Kidney glomerular epithelial cell (primary cell): ENCODE measurements around the gene DLX2.
A peak's percentile ranks its signal among the peaks of the same experiment; 100 is the strongest.

Experiments
- DNase-seq: peaks from one replicate; lab custom pipeline; 2025; lab: John Stamatoyannopoulos, UW

Gene DLX2

DNA sequence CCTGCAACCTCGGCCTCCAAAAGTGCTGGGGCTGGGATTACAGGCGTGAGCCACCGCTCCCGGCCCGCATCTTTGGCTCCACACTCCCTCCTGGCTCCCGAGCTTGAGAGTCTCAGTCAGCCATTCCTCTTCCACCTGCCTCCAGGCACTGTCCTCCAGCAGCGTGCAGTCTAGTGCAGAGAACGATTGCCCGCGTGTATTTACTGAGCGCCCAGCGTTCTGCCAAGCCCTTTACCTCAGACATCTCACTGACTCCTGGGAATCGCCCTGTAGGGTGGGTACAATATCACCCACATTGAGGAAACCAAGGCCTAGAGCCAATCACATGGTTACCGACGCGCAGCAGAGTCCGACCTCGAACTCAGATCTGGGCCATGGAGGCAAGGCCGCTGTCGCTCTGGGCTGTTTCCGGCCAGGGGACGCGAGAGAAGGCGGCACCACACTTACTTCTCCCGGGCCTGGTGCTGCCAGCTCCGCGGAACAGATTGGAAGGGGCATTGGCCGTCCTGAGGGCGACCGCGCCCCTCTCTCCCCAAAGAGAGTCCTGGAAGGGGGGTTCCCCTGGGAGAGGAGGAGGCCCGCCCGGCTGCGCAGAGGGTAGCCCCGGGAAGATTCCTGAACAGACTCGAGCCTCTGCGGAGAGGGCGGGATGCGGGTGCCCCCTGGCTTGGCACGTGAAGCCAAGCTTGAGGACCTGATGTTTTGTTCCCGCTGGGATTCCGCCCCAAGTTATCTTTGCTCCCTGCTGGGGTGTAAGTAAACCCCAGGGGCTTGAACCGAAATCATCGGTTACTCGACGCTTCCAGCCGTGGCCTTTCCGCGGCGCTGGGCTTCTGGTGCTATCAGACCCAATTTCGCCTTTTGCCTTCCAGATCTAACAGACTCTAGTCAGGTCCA, 5.2 kb upstream of the DLX2 start:
- DNase-seq: no peak

DNA sequence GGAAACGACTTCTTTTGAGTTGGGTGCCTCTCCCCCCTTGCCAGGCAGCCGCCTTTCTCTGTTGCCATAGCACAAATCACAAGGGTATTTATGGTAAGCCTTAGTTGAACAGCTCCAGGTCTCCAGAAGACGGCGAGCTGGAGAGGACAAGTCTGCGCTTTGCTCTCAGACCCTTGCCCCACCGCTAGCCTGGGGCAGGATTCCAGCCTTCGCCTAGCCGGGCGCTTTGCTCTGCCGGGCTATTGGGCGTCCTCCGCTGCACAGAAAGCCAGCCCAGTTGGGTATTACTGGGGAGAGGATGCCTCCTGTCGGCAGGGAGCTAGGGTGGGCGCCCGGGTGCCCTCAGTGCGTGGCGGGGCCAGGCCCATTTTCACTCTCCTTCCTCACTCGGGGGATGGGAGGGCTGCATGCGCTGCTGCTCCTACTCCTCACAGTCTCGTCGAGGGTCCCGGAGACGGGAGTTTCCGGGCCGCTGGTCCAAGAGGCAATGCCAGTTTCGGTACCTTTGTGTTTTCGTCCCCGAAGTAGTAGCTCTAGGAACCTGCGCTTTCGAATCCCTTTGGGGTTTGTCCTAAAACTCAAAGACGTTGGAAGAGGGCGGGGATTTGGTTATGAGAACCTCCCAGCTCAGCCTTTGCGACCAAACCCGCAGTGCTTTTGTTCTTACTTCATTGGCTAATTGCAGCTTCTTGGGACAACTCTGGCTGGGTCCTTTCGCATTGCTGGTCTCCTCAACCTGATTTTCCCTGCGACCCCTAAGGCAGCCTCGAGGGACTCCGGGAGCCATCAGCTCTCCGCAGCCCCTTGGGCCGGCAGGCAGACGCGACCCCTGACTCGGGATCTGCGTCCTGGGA, 3.6 kb upstream of the DLX2 start:
- DNase-seq: peak; percentile 45

DNA sequence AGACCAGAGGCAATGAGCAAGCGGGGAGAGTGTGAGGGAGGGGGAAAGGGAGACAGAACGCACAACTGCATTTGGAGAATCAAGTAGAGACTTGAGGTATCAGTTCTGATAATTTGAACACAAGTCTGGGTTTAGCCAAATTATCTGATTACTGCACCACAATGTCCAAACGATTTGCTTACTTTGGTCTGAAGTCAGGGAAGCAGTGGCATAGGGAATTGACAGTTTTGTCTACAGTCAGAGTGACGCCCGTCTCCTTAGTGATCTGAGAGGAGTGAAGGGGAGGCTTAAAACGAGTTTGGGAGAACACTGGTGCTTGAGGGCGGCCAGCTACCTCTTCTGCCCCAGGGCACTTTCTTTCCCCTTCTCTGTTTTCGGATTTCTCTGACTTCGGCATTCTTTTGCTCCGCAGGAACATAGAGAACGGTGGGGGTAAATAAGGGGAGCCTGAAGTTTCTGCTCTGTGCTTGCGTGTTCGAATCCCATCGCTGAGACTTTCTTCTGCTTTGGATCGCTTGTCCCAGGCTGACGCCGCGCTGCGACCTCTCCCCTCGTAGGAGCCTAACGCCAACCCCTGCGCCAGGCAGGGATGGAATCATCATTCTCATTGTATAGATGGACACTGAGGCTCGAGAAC, 2.9 kb upstream of the DLX2 start:
- DNase-seq: no peak

DNA sequence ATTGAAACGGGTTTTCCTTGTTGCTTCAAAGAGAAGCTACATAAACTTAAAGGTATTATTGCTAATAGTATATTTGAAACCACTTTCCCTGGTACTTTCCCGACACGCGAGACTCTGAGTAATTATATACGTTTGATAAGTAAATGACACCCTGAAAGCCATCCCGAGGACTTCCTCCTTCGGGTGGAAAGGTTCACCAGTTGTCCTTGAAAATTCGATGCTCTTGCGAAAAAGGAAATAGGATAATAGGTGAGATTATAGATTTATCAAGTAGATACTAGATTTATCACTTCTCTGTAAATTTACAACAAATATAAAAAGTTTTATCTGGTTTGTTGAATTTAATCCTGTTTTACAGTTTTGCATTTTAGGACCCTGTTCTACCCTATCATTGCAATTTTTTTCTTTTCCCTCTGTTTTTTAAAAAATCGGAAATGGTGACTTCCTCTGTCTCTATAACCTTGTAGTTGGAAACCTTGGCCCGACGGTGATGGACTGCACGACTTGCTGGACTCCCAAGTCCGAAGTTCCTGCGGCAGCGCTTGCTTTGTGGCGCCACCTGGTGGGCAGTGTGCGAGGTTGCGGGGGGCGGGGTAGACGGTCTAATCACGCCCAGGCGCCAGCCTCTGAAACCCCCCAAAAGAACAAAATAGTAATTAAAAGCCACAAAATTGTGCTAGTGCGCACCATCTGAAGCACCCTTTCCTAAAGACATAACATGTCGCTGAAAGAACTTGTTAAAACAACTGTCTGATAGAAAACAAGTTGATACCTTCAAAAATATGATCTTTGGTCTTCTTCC, 972 bp upstream of the DLX2 start:
- peak; percentile 81 for DNase-seq

DNA sequence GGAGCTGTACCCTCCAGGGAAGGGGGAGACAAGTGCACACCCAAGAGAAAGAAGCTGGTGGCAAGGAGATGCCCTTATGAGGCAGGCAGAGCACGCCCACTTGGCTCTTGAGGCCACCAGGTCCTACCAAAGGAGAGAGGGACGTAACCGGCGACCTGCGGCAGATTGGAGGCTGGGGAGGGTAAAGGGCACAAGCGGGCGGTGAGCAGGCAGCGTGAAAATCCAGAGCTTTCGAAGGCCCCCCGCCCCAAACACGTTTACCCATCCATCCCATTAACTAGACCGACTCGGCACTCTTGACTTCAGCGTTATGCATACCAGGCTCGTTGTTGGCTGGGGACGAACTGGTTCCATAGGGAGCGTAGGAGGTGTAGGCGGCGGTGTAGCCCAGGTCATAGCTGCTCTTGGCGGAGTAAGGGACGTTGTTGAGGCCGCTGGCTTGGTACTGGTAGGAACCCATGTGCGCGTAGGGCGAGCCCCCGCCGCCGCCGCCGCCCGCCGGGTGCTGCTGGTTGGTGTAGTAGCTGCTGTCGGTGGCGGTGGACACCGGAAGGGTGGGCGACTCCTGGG, 794 bp downstream of the DLX2 start:
- DNase-seq: no peak

DNA sequence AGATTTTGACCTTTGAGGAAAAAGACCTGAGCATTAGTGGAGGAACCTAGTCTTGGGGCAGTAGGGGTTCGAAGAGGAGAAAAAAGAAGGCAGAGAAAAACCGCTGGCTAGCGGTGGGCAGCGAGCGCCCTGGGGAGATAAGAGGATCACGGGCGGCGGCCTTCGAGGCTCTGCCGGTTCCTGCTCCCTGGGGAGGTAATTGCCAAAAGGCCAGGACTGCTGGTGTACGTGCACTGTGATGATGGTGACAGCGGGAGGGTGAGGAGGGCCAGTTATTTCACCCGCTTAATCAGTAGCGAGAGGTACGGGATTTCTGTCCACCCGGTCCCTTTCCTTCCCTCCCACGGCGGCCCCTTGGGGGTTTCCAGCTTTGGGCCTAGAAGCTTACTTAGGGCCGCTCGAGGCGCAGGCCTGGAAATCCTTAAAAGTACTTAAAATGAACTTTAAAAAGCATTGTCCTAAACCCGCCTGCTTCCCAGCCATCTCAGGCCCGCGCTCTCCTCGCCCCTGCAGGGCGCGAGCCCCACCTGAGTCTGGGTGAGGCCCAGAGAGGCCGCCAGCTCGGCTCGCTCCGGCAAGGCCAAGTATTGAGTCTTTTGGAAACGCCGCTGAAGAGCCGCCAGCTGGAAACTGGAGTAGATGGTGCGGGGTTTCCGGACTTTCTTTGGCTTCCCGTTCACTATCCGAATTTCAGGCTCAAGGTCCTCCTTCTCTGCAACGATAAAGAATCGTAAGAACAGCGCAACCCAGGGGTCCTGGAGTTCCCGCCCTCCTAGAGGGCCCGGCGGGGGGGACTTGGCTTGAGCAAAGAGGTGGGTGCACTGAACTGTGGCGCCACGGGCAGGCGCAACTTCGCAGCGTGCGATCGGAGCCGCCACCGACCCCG, 1.5 kb downstream of the DLX2 start:
- no peak for DNase-seq

DNA sequence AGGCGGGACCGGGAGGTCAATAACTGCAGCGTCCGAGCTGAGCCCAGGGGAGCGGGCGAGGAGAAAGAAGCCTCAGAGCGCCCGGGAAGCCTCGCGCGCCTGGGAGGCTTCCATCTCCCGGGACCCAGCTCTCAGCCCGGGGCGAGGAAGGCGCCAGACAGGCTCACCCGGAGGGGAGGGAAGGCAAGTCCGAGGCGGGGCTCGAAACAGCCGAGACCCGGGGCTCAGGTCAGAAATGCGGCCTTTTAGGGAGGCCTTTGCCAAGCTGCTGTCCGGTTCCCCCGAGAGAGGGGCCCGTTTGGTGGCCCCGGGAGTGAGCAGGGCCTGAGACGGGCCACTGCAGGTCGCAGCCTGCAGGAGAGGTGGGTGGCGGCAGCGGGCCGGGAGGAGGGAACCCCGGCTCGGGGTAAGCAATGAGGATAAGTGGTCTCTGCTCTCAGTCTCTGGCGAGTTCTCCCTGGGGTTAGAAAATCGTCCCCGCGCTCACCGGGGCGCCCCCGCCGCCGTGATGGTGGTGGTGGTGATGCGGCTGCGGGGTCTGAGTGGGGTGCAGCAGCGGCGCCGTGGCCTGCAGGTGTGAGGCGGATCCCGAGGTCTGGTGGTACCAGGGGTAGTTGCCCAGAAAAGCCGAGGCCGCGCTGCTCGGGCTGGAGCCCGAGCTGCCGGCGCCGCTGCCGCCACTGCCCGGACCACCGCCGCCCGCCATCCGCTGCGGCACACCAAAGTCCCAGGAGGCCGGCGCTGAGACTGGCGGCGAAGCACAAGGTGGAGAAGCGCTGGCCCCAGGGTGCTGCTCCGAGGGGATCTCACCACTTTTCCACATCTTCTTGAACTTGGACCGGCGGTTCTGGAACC, 2.4 kb downstream of the DLX2 start:
- DNase-seq: no peak

DNA sequence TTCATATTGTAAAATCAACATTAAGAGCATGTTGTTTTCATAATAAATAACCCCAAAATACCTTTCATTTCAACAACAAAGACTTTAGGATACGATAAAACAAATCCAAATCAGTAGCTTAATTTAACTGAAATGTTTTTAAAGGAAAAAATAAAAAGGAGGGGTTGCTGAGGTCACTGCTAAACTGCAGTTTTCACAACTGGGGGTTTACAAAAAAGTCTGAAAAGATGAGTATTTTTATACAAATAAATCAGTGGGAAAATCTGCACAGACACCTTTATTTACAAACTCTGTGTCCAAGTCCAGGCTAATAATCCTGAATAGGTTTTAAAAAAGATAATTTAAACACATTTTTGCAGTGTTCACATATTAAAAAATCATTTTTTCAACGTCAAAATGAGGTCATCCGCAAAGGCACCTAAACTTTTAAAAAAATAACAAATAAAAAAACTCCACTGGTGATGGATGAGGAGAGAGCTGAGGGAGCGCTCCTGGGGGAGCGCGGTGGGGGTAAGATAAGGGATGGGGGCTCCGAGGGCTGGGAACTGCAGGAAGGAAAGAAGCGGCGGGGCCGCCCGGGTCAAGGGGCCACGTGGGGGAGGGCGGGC, 3.1 kb downstream of the DLX2 start:
- DNase-seq: no peak

DNA sequence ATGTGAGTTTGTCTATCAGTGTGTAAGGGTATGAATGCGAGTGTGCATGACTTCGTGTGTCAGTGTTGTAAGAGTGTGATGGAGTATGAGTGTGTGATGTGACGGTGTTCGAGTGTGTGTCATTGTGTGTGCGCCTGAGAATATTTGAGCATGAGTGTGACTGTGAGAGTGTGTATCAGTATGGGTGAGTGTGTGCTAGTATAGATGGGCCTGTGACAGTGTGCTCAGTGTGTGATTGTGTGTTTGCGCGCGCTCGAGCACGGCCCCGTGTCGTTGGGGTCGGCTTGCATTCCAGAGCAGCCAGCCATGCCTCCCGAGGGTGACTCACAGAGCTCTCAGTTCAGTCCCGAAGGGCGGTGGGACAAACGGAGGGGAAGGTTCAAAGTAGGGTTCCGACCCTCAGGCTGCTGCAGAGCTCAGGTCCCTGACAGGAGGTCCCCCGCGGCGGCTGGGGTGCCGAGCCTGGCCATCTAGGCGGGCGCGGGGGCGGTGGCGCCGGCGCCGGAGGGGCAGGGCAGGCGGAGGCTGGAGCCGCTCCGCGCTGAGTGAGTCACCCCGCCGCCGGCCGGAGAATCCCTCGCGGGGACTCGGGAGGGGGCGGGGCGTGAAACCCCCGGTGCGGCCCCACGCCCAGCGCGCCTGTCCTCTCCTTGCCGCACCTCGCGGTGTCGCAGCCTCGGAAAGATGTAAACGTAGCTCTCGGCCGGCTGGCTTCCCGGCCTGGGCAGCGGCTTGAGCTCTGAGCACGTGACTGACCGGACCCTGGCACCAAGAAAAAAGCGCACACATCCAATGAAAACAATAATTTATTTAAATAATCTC, 3.8 kb downstream of the DLX2 start:
- peak; percentile 93 for DNase-seq

DNA sequence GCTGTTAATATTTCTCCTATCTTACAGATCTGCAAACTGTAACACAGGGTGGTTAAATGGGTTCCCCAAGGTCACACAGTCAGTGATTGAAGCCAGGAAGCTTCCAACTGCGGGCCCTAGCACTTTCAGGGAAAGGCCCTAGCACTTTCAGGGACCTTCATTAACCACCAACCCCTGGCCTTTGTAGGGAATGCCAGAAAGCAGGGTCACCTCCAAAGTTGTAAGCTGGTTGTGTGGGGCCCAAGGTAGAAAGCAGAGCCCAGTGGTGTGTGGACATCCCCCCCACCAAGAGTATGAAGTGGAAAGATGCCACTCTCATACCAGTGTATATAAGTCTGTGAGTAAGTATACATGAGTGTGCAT, 4.4 kb downstream of the DLX2 start:
- DNase-seq: no peak

DNA sequence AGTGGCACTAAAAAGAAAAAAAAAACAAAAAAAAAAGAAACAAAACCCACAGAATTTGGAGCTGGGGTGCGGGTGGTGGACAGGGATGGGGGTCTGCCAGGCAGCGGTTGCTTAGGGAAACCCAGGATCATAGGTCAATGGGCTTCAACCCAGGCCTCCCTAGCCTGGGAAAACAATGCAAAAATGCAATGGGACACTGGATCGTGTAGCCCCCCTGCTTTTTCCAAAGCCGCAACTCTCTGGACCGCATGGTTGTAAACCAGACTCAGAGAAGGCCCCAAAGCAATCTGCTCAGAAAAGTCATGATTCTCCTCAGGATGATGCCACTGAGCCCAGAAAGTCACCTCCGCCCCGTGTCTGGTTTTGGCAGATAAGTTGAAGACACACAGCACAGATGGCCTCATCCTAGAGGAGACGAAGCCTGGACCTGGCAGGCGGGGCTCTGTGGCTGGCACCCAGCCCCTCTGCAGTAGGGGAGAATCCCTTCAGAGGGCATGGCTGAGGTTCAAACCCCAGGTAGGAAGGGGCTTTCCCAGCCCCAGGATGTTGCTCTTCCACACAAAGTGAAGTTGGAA, 5.1 kb downstream of the DLX2 start:
- peak; percentile 41 for DNase-seq

DNA sequence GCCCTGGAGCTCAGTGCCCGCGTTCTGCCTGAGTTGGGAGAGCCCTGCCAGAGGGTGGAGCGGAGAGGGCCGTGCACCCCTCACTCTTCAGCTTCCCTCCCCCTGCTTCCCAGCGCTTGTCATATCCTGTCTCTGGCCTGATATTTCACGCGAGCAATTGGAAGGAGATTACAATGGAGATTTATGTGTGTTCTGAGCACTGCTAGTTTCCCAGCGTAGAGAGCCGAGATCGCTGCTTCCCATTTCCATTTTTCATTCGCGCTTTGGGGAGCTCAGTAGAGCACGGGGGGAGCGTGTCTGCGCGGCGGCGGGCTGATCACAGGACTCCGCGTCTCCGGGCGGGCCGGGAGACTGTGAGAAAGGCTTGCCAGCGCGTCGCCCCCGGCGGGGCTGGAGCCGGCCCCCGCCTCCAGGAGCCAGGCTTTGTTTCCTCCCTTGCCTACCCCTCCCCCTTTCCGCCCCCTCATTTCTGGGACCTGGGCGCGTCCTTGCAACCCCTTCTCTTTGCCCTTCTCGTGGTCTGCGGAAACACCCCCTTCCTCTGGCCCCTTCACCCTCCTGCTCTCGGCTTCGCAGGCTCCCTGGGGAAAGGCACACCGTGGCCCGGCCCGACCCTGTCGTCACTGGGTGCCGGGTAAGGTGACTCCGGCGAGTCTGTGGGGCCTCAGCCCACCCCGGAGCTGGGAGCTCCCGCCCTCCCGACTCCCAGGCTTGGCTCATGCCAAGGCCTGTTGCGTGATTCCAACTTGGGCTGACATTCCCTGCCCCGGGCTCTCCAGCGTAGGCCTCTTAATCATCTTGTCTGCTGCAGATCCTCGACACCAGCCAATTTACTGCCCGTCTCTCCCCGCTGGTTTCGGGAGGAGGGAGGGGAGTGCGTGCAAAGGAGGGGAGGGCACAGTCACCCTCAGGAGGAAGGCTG, 5.8 kb downstream of the DLX2 start:
- peak; percentile 70 for DNase-seq

DNA sequence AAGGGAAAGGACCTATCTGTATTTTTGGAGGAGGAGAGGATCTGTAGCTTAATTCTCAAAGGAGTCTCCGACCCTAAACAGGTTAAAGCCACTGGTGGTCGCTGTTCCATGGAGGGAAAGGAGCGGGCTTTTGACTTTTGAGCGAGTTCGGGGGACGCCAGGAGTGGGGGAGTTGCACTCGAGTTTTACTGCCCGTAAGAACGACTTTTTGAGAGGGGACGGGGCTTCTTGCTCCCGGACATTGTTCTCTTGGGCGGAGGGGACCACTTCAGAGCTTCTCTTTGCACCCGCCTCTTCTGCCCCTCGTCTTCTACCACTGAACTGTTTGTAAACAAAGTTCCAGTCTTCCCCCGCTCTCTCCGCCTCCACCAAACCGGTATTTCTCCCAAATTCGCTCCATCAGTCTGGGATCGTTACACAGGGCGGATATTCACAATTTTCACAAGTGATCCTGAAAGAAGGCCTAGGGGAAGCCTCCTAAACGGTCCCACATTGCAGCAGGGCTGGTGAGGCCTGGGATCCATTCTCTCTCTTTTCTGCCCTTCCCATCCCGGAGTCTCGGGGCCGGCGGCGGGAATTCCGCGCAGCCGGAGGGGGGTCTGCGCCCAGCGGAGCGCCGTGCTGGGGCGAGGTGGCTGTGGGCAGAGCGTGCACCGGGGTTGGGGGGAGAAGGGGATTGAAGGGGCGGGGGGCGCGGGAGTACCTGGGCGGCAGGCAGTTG, 6.6 kb downstream of the DLX2 start:
- DNase-seq: no peak

DNA sequence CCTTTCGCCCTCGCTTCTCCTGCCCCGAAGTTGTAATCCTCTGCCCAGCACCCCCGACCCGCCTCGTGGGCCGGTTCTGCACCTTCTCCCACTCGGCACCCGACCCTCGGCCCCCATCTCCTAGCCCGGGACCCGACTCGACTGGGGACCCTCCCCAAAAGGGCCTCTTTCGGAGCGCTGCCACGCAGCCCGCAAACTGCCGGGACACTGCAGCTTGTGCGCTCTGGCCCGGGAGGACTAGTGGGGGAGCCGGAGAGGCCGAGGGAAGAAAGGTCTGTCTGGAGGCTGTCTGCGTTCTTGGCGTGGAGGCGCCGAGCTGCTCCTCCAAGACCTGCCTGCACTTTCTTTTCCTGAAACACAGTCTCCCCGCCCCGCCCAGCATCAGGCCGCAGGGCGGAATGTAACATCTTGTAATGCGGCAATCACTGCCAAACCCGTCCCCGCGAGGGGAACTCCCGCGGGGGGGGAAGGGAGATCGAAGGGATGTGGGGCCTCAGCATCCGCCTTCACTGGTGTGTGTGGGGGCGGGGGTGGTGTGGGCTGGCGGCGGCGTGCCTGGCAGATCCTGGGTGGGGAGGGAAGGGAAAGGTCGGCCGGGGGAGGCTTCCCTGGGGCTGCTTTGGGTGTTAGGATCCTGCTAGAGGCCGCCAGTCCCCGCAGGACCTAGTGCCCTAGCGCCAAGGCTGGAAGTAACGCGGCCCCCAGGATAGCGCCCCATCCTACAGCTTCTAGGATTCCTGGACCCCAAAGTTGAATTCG, 7.4 kb downstream of the DLX2 start:
- DNase-seq: peak; percentile 53
